Measurements from ENCODE around the gene MAD1L1. TPM values are rescaled to one million over a fixed set of nuclear protein-coding genes. Genes with fewer than 3 reads are reported as not detected.
"Not testable (repeated sequence)": the region's sequence is repeated elsewhere in the genome, so short reads cannot be mapped to it uniquely, and the experiment has no call there.

Gene MAD1L1
- polyA plus RNA-seq, 1 experiment, result 32.0 TPM

GRCh38 chr7:1842321-1843221 lies 390.2 kb downstream of the MAD1L1 start:
- no peak overlapping the region for H3K4me3 ChIP-seq (ENCODE audit: low read depth, low read length)
- TF ChIP-seq CTCF (IDR thresholded peaks at IDR 0.05; ENCODE audit: insufficient read depth, low read depth, low read length), result peak; percentile 29; the same call in 1 of the 2 replicates
- CTCF ChIA-PET, result interaction anchor here (0.6 to 1.6 kb wide), 8 partner anchors 14 to 367 kb away, joined by 3 to 5 read pairs (median 4); no protein-coding TSS in a partner anchor
- no peaks in the 10 kb centered on the region for H3K27me3 ChIP-seq (ENCODE audit: control insufficient read depth, insufficient read depth, low read length)
- POLR2A ChIA-PET, result no interaction called here
- no peak for DNase-seq (ENCODE audit: low read depth)
- no peaks in the 10 kb centered on the region for H3K36me3 ChIP-seq (ENCODE audit: control insufficient read depth, insufficient read depth, low read length)

GRCh38 chr7:1841286-1842021 lies 391.3 kb downstream of the MAD1L1 start:
- DNase-seq (ENCODE audit: low read depth); H3K27me3 ChIP-seq (ENCODE audit: control insufficient read depth, insufficient read depth, low read length); POLR2A ChIA-PET; H3K4me3 ChIP-seq (ENCODE audit: low read depth, low read length); H3K36me3 ChIP-seq (ENCODE audit: control insufficient read depth, insufficient read depth, low read length): not testable (repeated sequence)
- CTCF ChIA-PET, result interaction anchor here (0.6 to 1.0 kb wide), 3 partner anchors 18 to 263 kb away, joined by 3 to 5 read pairs (median 3); no protein-coding TSS in a partner anchor

- H3K36me3 ChIP-seq (ENCODE audit: control insufficient read depth, insufficient read depth, low read length); DNase-seq (ENCODE audit: low read depth); H3K4me3 ChIP-seq (ENCODE audit: low read depth, low read length); H3K27me3 ChIP-seq (ENCODE audit: control insufficient read depth, insufficient read depth, low read length); POLR2A ChIA-PET: not testable (repeated sequence)
- CTCF ChIA-PET, result interaction anchor here (1.0 kb wide), 1 partner anchor 82 kb away, joined by 3 read pairs; no protein-coding TSS in a partner anchor
Measured at GRCh38 chr7:1840744-1841143, 392.0 kb downstream of the MAD1L1 start.

GRCh38 chr7:1839701-1840100 lies 393.0 kb downstream of the MAD1L1 start:
- Histone ChIP-seq H3K36me3 (ENCODE audit: control insufficient read depth, insufficient read depth, low read length) (no peaks in the 10 kb centered on the region), H3K4me3 (ENCODE audit: low read depth, low read length) (no peak overlapping the region), H3K27me3 (ENCODE audit: control insufficient read depth, insufficient read depth, low read length) (no peaks in the 10 kb centered on the region)
- no peak for TF ChIP-seq CTCF (IDR thresholded peaks at IDR 0.05; ENCODE audit: insufficient read depth, low read depth, low read length)
- DNase-seq (ENCODE audit: low read depth), result no peak
- POLR2A ChIA-PET, result no interaction called here
- CTCF ChIA-PET, result no interaction called here

GRCh38 chr7:1838911-1839531 lies 393.7 kb downstream of the MAD1L1 start:
- CTCF ChIA-PET; H3K27me3 ChIP-seq (ENCODE audit: control insufficient read depth, insufficient read depth, low read length); DNase-seq (ENCODE audit: low read depth); POLR2A ChIA-PET; H3K4me3 ChIP-seq (ENCODE audit: low read depth, low read length); H3K36me3 ChIP-seq (ENCODE audit: control insufficient read depth, insufficient read depth, low read length): not testable (repeated sequence)

- POLR2A ChIA-PET; H3K27me3 ChIP-seq (ENCODE audit: control insufficient read depth, insufficient read depth, low read length); DNase-seq (ENCODE audit: low read depth); H3K4me3 ChIP-seq (ENCODE audit: low read depth, low read length); H3K36me3 ChIP-seq (ENCODE audit: control insufficient read depth, insufficient read depth, low read length): not testable (repeated sequence)
- CTCF ChIA-PET, result interaction anchor here (1.0 kb wide), 1 partner anchor 84 kb away, joined by 3 read pairs; no protein-coding TSS in a partner anchor
Measured at GRCh38 chr7:1838544-1838872, 394.2 kb downstream of the MAD1L1 start.

- not testable (repeated sequence) for DNase-seq (ENCODE audit: low read depth)
- CTCF ChIA-PET, result interaction anchor here (1.0 kb wide), 1 partner anchor 84 kb away, joined by 3 read pairs; no protein-coding TSS in a partner anchor
Measured at GRCh38 chr7:1837696-1838543, 394.8 kb downstream of the MAD1L1 start.

GRCh38 chr7:1831933-1832535 lies 400.7 kb downstream of the MAD1L1 start:
- CTCF ChIA-PET; H3K27me3 ChIP-seq (ENCODE audit: control insufficient read depth, insufficient read depth, low read length); POLR2A ChIA-PET: not testable (repeated sequence)

More at GRCh38 chr7:1837696-1838543, 394.8 kb downstream of the MAD1L1 start:
- H3K36me3 ChIP-seq (ENCODE audit: control insufficient read depth, insufficient read depth, low read length); H3K27me3 ChIP-seq (ENCODE audit: control insufficient read depth, insufficient read depth, low read length); H3K4me3 ChIP-seq (ENCODE audit: low read depth, low read length); POLR2A ChIA-PET: not testable (repeated sequence)

GRCh38 chr7:1831471-1831870 lies 401.3 kb downstream of the MAD1L1 start:
- CTCF ChIA-PET; POLR2A ChIA-PET; H3K27me3 ChIP-seq (ENCODE audit: control insufficient read depth, insufficient read depth, low read length); H3K36me3 ChIP-seq (ENCODE audit: control insufficient read depth, insufficient read depth, low read length); H3K4me3 ChIP-seq (ENCODE audit: low read depth, low read length); DNase-seq (ENCODE audit: low read depth): not testable (repeated sequence)

More at GRCh38 chr7:1831933-1832535, 400.7 kb downstream of the MAD1L1 start:
- not testable (repeated sequence) for DNase-seq (ENCODE audit: low read depth); H3K4me3 ChIP-seq (ENCODE audit: low read depth, low read length); H3K36me3 ChIP-seq (ENCODE audit: control insufficient read depth, insufficient read depth, low read length)
